WI38 (cell line): Measurements from ENCODE around the gene FAM171A1.
A peak's percentile ranks its signal among the peaks of the same experiment; 100 is the strongest.

Experiments
- H3K4me3 ChIP-seq: 2 replicates; pipeline ENCODE4 v1.5.1; 2011; ENCODE audit warnings: low read depth, mild to moderate bottlenecking, control low read depth, low read length
- CTCF ChIP-seq: IDR thresholded peaks from 2 replicates; pipeline ENCODE4 v1.5.1; 2012; ENCODE audit warnings: low read depth, mild to moderate bottlenecking, control low read depth, low read length

FAM171A1 gene

GRCh38 chr10:15387021-15387420 lies 15.9 kb upstream of the FAM171A1 start:
- H3K4me3 ChIP-seq: no peak overlapping the region
- TF ChIP-seq CTCF: no peak

GRCh38 chr10:15385552-15386455 lies 14.7 kb upstream of the FAM171A1 start:
- TF ChIP-seq CTCF: no peak
- no peak overlapping the region for H3K4me3 ChIP-seq

GRCh38 chr10:15381420-15381819 lies 10.3 kb upstream of the FAM171A1 start:
- no peak overlapping the region for H3K4me3 ChIP-seq
- no peak for TF ChIP-seq CTCF

- no peak overlapping the region for H3K4me3 ChIP-seq
- no peak for TF ChIP-seq CTCF
Observed at GRCh38 chr10:15379078-15379477, 8.0 kb upstream of the FAM171A1 start.

GRCh38 chr10:15378569-15378968 lies 7.5 kb upstream of the FAM171A1 start:
- peak; percentile 5; the same call in 1 of the 2 replicates for TF ChIP-seq CTCF
- H3K4me3 ChIP-seq: no peak overlapping the region

- no peak overlapping the region for H3K4me3 ChIP-seq
Observed at GRCh38 chr10:15374566-15374965, 3.5 kb upstream of the FAM171A1 start.

More at GRCh38 chr10:15374566-15374965, 3.5 kb upstream of the FAM171A1 start:
- no peak for TF ChIP-seq CTCF
